ENCODE measurements around the gene B2M. TPM values are rescaled to one million over a fixed set of nuclear protein-coding genes. Genes with fewer than 3 reads are reported as not detected.

Gene B2M
- total and polyA plus RNA-seq, 2 of the 8 experiments (the other 6 are each of a cell fraction or from before 2014, with no cell fraction given): 78.9 to 907 TPM

- H2AFZ ChIP-seq (ENCODE audit: low read length): no peak overlapping the region
- no peak overlapping the region for H2BK20ac ChIP-seq (ENCODE audit: low read length)
- H3K4ac ChIP-seq (replicated peaks; ENCODE audit: insufficient read length, low read depth, low read length): no peak overlapping the region
- H3K4me2 ChIP-seq (ENCODE audit: insufficient read depth in 1 of 2, low read depth in 2 of 2, low read length in 2 of 2): no peak overlapping the region
- no peak overlapping the region for H4K91ac ChIP-seq (replicated peaks; ENCODE audit: insufficient read length, low read length)
- no peak overlapping the region for H2AK5ac ChIP-seq (ENCODE audit: low read depth, low read length)
- FAIRE-seq: no peak
- no peak overlapping the region for H3K56ac ChIP-seq (replicated peaks; ENCODE audit: insufficient read length, low read depth, low read length)
- WGBS, 2 experiments (ENCODE audit: extremely low coverage in 1 of 2, insufficient coverage in 1 of 2, insufficient read length in 1 of 2, insufficient replicate concordance in 2 of 2, low coverage in 1 of 2, low lambda C conversion rate in 2 of 2, missing lambda C conversion rate in 1 of 2): 88% methylated on average over 2 of the region's 2 CpGs; no CpG with 5 or more reads in 1 of the 2 experiments
- no peak overlapping the region for H4K5ac ChIP-seq (ENCODE audit: insufficient read length, low read depth, low read length)
- H2BK5ac ChIP-seq (ENCODE audit: low read depth, low read length): no peak overlapping the region
- ChIA-PET CTCF (ENCODE audit: partially characterized antibody) (interaction anchor here (1.4 to 5.0 kb wide), 6 partner anchors 8 to 157 kb away, joined by 5 to 87 read pairs (median 10); partner anchors contain the start of genes B2M, PATL2 and SPG11), POLR2A (ENCODE audit: partially characterized antibody) (interaction anchor here (0.6 kb wide), 1 partner anchor 156 kb away, joined by 4 read pairs; no protein-coding TSS in a partner anchor)
- no peak overlapping the region for H4K8ac ChIP-seq (ENCODE audit: extremely low read depth, insufficient read depth, low read length)
- peaks cover 0 to 6% of the 10 kb centered on the region in 2 experiments; a peak in 1 of 4 replicates for H3K9me3 ChIP-seq (ENCODE audit: insufficient read depth in 2 of 2, low read depth in 1 of 2, low read length in 1 of 2)
- no peaks in the 10 kb centered on the region for H3K4me1 ChIP-seq (replicated peaks in 1 of 4; ENCODE audit: control insufficient read depth in 3 of 4, insufficient read depth in 4 of 4, low read length in 3 of 4)
- H3K27me3 ChIP-seq (replicated peaks in 1 of 4; ENCODE audit: control insufficient read depth in 3 of 4, extremely low read depth in 1 of 4, insufficient read depth in 3 of 4, low read length in 3 of 4): no peaks in the 10 kb centered on the region
- no peaks in the 10 kb centered on the region for H3K23me2 ChIP-seq (ENCODE audit: low read depth, low read length)
- H2BK15ac ChIP-seq (ENCODE audit: low read length): no peak overlapping the region
- H3K79me1 ChIP-seq (ENCODE audit: low read depth, low read length): no peaks in the 10 kb centered on the region
- no peak overlapping the region for H3K27ac ChIP-seq (ENCODE audit: low read depth, low read length)
- no peak for TF ChIP-seq POLR2A (IDR thresholded peaks at IDR 0.05; ENCODE audit: control extremely low read depth in 1 of 2, low read depth in 2 of 2, low read length in 2 of 2)
- no peak for TF ChIP-seq SIRT6 (IDR thresholded peaks at IDR 0.05; ENCODE audit: low read length)
- TF ChIP-seq CTBP2 (IDR thresholded peaks at IDR 0.05; ENCODE audit: borderline replicate concordance, insufficient read depth, insufficient read length, low read length): no peak
- TF ChIP-seq NANOG (IDR thresholded peaks at IDR 0.05; ENCODE audit: insufficient read depth, low read depth, low read length, poor library complexity, severe bottlenecking): no peak
- no peak for TF ChIP-seq KDM5A (IDR thresholded peaks at IDR 0.05; ENCODE audit: low read length)
- TF ChIP-seq KDM4A (IDR thresholded peaks at IDR 0.05; ENCODE audit: low read depth, low read length, severe bottlenecking): no peak
- no peak for TF ChIP-seq RFX5 (IDR thresholded peaks at IDR 0.05; ENCODE audit: borderline replicate concordance, low read depth, low read length)
- no peak for TF ChIP-seq RXRA (IDR thresholded peaks at IDR 0.05; ENCODE audit: insufficient read depth, low read depth, low read length)
- TF ChIP-seq CREB1 (IDR thresholded peaks at IDR 0.05): no peak
- no peak for TF ChIP-seq SP4 (IDR thresholded peaks at IDR 0.05; ENCODE audit: low read length)
- no peak for TF ChIP-seq FOSL1 (IDR thresholded peaks at IDR 0.05; ENCODE audit: insufficient read depth, low read depth, low read length)
- no peak for TF ChIP-seq CHD2 (IDR thresholded peaks at IDR 0.05; ENCODE audit: low read length)
- no peak for TF ChIP-seq KDM1A (IDR thresholded peaks at IDR 0.05; ENCODE audit: borderline replicate concordance, low read length)
- TF ChIP-seq POU5F1 (IDR thresholded peaks at IDR 0.05; ENCODE audit: low read depth, low read length): no peak
- no peak overlapping the region for H2BK12ac ChIP-seq (ENCODE audit: low read depth, low read length)
- H3K4me3 ChIP-seq (ENCODE audit: extremely low read depth in 1 of 4, insufficient read depth in 2 of 4, low read depth in 3 of 4, low read length in 4 of 4): no peak overlapping the region
- no peak overlapping the region for H2BK120ac ChIP-seq (replicated peaks; ENCODE audit: low read depth, low read length)
- DNase-seq (ENCODE audit: low read depth in 1 of 2, low spot score in 2 of 2): no peak
- H3K14ac ChIP-seq (ENCODE audit: insufficient read length): no peak overlapping the region
- no peaks in the 10 kb centered on the region for H3K79me2 ChIP-seq (ENCODE audit: control insufficient read depth in 1 of 2, insufficient read depth in 2 of 2, low read length in 2 of 2)
- no peak overlapping the region for H3K23ac ChIP-seq (ENCODE audit: insufficient read length)
- H3K9ac ChIP-seq (replicated peaks in 1 of 4; ENCODE audit: extremely low read depth in 1 of 4, low read depth in 3 of 4, low read length in 3 of 4): no peak overlapping the region
- no peak overlapping the region for H3K18ac ChIP-seq (ENCODE audit: extremely low read depth, low read length)
- no peaks in the 10 kb centered on the region for H3K36me3 ChIP-seq (ENCODE audit: control insufficient read depth in 2 of 4, insufficient read depth in 4 of 4, low read length in 3 of 4)
- H4K20me1 ChIP-seq (replicated peaks in 1 of 2; ENCODE audit: control insufficient read depth in 1 of 2, insufficient read depth in 2 of 2, low read length in 2 of 2): no peaks in the 10 kb centered on the region
Measured at GRCh38 chr15:44734839-44735481, 23.6 kb downstream of the B2M start.

Data from H1 (cell line).